HuH-7.5 (cell line): ENCODE measurements around the gene ENTPD6.
"Not testable (repeated sequence)": the region's sequence is repeated elsewhere in the genome, so short reads cannot be mapped to it uniquely, and the experiment has no call there.

Experiments used
- DNase-seq: peaks from one replicate; pipeline ENCODE4 v3.0.0; 2011; ENCODE audit warnings: low spot score

Gene ENTPD6

GRCh38 chr20:25223765-25224720 lies 28.5 kb downstream of the ENTPD6 start:
- DNase-seq: no peak

- no peak for DNase-seq
Measured at GRCh38 chr20:25224941-25225340, 29.4 kb downstream of the ENTPD6 start.

GRCh38 chr20:25225642-25226432 lies 30.3 kb downstream of the ENTPD6 start:
- no peak for DNase-seq

- DNase-seq: no peak
Measured at GRCh38 chr20:25226433-25227316, 31.2 kb downstream of the ENTPD6 start.

GRCh38 chr20:25227317-25227831 lies 31.9 kb downstream of the ENTPD6 start:
- DNase-seq: peak; percentile 68

GRCh38 chr20:25229486-25230165 lies 34.1 kb downstream of the ENTPD6 start:
- no peak for DNase-seq

GRCh38 chr20:25230166-25230831 lies 34.8 kb downstream of the ENTPD6 start:
- DNase-seq: no peak

GRCh38 chr20:25233016-25233772 lies 37.7 kb downstream of the ENTPD6 start:
- peak; percentile 91 for DNase-seq

- DNase-seq: not testable (repeated sequence)
Measured at GRCh38 chr20:25234009-25234849, 38.7 kb downstream of the ENTPD6 start.

- no peak for DNase-seq
Measured at GRCh38 chr20:25236450-25237304, 41.2 kb downstream of the ENTPD6 start.

- DNase-seq: peak; percentile 59
Measured at GRCh38 chr20:25237610-25238318, 42.3 kb downstream of the ENTPD6 start.

- DNase-seq: no peak
Measured at GRCh38 chr20:25238319-25239037, 43.0 kb downstream of the ENTPD6 start.

- no peak for DNase-seq
Measured at GRCh38 chr20:25239387-25240370, 44.2 kb downstream of the ENTPD6 start.

- not testable (repeated sequence) for DNase-seq
Measured at GRCh38 chr20:25240851-25241658, 45.5 kb downstream of the ENTPD6 start.

GRCh38 chr20:25241659-25241955 lies 46.1 kb downstream of the ENTPD6 start:
- not testable (repeated sequence) for DNase-seq
